NCI-H1694 treated with DMSO at 0.1 percent for 48 hours (cell line): ENCODE data around the gene NADSYN1.
"Not testable (repeated sequence)": the region's sequence is repeated elsewhere in the genome, so short reads cannot be mapped to it uniquely, and the experiment has no call there.

ENCODE experiments used
- DNase-seq: peaks from one replicate; lab custom pipeline; 2025; lab: John Stamatoyannopoulos, UW

NADSYN1 gene

GRCh38 chr11:71526796-71527575 lies 74.0 kb downstream of the NADSYN1 start, which contains the start of gene KRTAP5-7:
Gene KRTAP5-7 (plus strand): TSS chr11:71527267. CDS start chr11:71527301, 34 bp downstream.
- DNase-seq: not testable (repeated sequence)

GRCh38 chr11:71527576-71528210 lies 74.7 kb downstream of the NADSYN1 start:
- no peak for DNase-seq

GRCh38 chr11:71530602-71531001 lies 77.6 kb downstream of the NADSYN1 start:
- DNase-seq: no peak

- DNase-seq: no peak
These were observed 79.1 kb downstream of the NADSYN1 start for GRCh38 chr11:71532036-71532610.

- DNase-seq: not testable (repeated sequence)
These were observed 82.0 kb downstream of the NADSYN1 start for GRCh38 chr11:71534711-71535608.

- DNase-seq: no peak
These were observed 82.8 kb downstream of the NADSYN1 start for GRCh38 chr11:71535825-71536224.

- no peak for DNase-seq
These were observed 84.5 kb downstream of the NADSYN1 start for GRCh38 chr11:71537537-71537936.

- DNase-seq: not testable (repeated sequence)
These were observed 85.1 kb downstream of the NADSYN1 start, which contains the start of gene KRTAP5-8 for GRCh38 chr11:71537977-71538665. Gene KRTAP5-8 (plus strand): TSS chr11:71538025. CDS start chr11:71538056, 31 bp downstream.

- no peak for DNase-seq
These were observed 85.6 kb downstream of the NADSYN1 start for GRCh38 chr11:71538666-71538990.

GRCh38 chr11:71539017-71539416 lies 86.0 kb downstream of the NADSYN1 start:
- DNase-seq: no peak

GRCh38 chr11:71539971-71540370 lies 87.0 kb downstream of the NADSYN1 start:
- DNase-seq: not testable (repeated sequence)

- DNase-seq: not testable (repeated sequence)
These were observed 87.7 kb downstream of the NADSYN1 start for GRCh38 chr11:71540521-71541304.

GRCh38 chr11:71542382-71542781 lies 89.4 kb downstream of the NADSYN1 start:
- DNase-seq: no peak

GRCh38 chr11:71542879-71543777 lies 90.1 kb downstream of the NADSYN1 start:
- DNase-seq: no peak

GRCh38 chr11:71543866-71544265 lies 90.9 kb downstream of the NADSYN1 start:
- DNase-seq: no peak

GRCh38 chr11:71544525-71545214 lies 91.7 kb downstream of the NADSYN1 start:
- no peak for DNase-seq

GRCh38 chr11:71545405-71545966 lies 92.5 kb downstream of the NADSYN1 start:
- no peak for DNase-seq

GRCh38 chr11:71548120-71548519 lies 95.1 kb downstream of the NADSYN1 start, which contains the start of gene KRTAP5-9:
Gene KRTAP5-9 (plus strand): TSS chr11:71548420. CDS start chr11:71548658, 238 bp downstream.
- no peak for DNase-seq
